Transverse colon (tissue), 4 donors: Measurements from ENCODE around the gene PARP16. TPM values are rescaled to one million over a fixed set of nuclear protein-coding genes. Genes with fewer than 3 reads are reported as not detected.

ENCODE experiments used
- DNase-seq: peaks from one replicate; pipeline ENCODE4 v3.0.0-alpha.2; 2019
- H3K27ac ChIP-seq, 4 donors: fragments of 200-600 bp; sonication (generic); 2 replicates each; pipeline ENCODE4 v1.5.1; 2016 to 2018; ENCODE audit warnings: inconsistent platforms in 4 of 4
- H3K27me3 ChIP-seq: fragments of 200-600 bp; sonication (generic); 2 replicates; pipeline ENCODE4 v1.5.1; 2017; ENCODE audit warnings: inconsistent platforms
- H3K36me3 ChIP-seq, 4 donors: fragments of 200-600 bp; sonication (generic); 2 replicates each; pipeline ENCODE4 v1.5.1; 2017 to 2019; ENCODE audit warnings: inconsistent platforms in 4 of 4
- H3K4me1 ChIP-seq, 4 donors: fragments of 200-600 bp; sonication (generic); 2 replicates each; pipeline ENCODE4 v1.5.1; 2017 to 2020; ENCODE audit warnings: inconsistent platforms in 4 of 4
- H3K4me3 ChIP-seq, 4 donors: fragments of 200-600 bp; sonication (generic); 1 replicate in 1 of 4; 2 replicates in 3 of 4; pipeline versions ENCODE4 v1.5.1 to v1.6.1; 2017 to 2019; ENCODE audit warnings: inconsistent platforms in 4 of 4
- H3K9me3 ChIP-seq, 2 donors: fragments of 200-600 bp; sonication (generic); 2 replicates each; pipeline ENCODE4 v1.5.1; 2017 to 2019; ENCODE audit warnings: inconsistent platforms in 2 of 2
- EP300 ChIP-seq: sonication (generic); formaldehyde crosslinking; IDR thresholded peaks from one replicate; pipeline ENCODE4 v1.6.1; 2017; ENCODE audit warnings: antibody characterized with exemption, low read depth
- POLR2A ChIP-seq: fragments of 450-650 bp; IDR thresholded peaks from one replicate; pipeline ENCODE4 v1.6.1; 2016; ENCODE audit warnings: antibody characterized with exemption, mild to moderate bottlenecking, moderate library complexity
- POLR2AphosphoS5 ChIP-seq, 3 donors: sonication (generic); formaldehyde crosslinking; IDR thresholded peaks; one replicate each; pipeline ENCODE4 v1.6.1; 2016; ENCODE audit warnings: antibody characterized with exemption in 3 of 3
- WGBS, 2 donors: methylation state at CpG; one replicate each; pipeline ENCODE4 v1.1.5; 2018; ENCODE audit warnings: low coverage in 1 of 2; 5-methylcytosine and 5-hydroxymethylcytosine counted together
- in situ Hi-C, 4 donors: fragments of 200-750 bp; cut with MboI; loops; one replicate each; pipeline versions ENCODE4 v1.15.0 to v1.15.1; 2017; ENCODE audit warnings: low sequenced_read_pairs in 3 of 4, low pct_ligation_motif_present in 1 of 4, low pct_unique_long_range_greater_than_20kb in 1 of 4
- intact Hi-C: fragments of 100-400 bp; cut with DNase I; formaldehyde crosslinking; loops from one replicate; pipeline ENCODE4 v1.15.1; 2023; ENCODE audit warnings: low total_unique reads
- total RNA-seq, 4 donors: library from RNA; depleted of rRNA; stranded (reverse); fragments of >200 nt; gene quantifications; one replicate each; pipeline ENCODE4 v1.1.0, GENCODE V29; 2016
- TF ChIP-seq, protein P1 (sequence below), 5 experiments: fragments of 200-600 bp in 3 of 5; fragments of 450-650 bp in 2 of 5; sonication (generic) in 3 of 5; IDR thresholded peaks; 1 replicate in 2 of 5; 2 replicates in 3 of 5; pipeline ENCODE4 v1.5.1; 2016 to 2017; ENCODE audit warnings: antibody characterized with exemption in 5 of 5, inconsistent platforms in 3 of 5, mild to moderate bottlenecking in 2 of 5, moderate library complexity in 1 of 5

Gene PARP16
- total RNA-seq, 4 donors from 2014 or later = 4.6 to 11.5 (median 7.5) TPM

DNA sequence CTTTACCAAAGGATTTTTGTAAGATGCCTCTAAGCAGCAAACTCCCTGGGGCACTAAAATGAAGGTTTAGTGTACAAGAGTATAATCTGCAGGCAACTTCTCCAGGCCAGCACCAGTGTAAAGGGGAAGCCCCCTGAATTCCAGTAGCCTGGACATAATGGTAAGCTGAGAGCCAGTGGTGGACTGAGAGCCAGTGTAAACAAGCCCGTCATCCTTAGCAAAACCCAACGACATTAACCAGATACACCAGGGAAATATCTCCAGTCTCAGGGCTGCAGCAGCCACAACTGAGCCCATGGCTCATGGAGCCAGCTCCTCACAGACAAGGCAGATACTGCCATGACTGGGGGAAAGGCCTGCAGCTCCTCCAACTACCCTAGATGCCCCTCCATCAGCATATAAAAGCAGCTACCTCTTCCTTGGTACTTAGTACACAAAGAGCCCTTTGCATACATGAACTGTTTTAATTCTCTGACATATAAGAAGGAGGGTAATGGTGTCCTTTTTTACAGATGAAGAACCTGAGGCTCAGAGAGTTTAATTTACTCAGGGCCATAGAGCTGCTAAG is 21.7 kb downstream of the PARP16 start:
- WGBS, 2 donors = 71% methylated on average over 2 of the region's 2 CpGs; no CpG with 5 or more reads in 1 of the 2 donors
- intact Hi-C loops (no loop called here), in situ Hi-C loops (loop anchor here in 2 of 4 donors (10.0 kb wide), 1 partner anchor 70 kb away; no protein-coding TSS in a partner anchor)
- H3K9me3 ChIP-seq = no peaks in the 10 kb centered on the region
- H3K4me1 ChIP-seq = peaks cover 2 to 26% (median 14%) of the 10 kb centered on the region in 4 donors
- DNase-seq = no peak
- no peak overlapping the region for H3K4me3 ChIP-seq
- no peaks in the 10 kb centered on the region for H3K27me3 ChIP-seq
- H3K27ac ChIP-seq = peak overlapping the region in 3 of 4 donors; percentile 0 to 73 (median 50)
- H3K36me3 ChIP-seq = no peaks in the 10 kb centered on the region
- no peak for TF ChIP-seq POLR2A
- TF ChIP-seq POLR2AphosphoS5 (IDR thresholded peaks at IDR 0.05) = peak; percentile 45 to 67 (median 59)

DNA sequence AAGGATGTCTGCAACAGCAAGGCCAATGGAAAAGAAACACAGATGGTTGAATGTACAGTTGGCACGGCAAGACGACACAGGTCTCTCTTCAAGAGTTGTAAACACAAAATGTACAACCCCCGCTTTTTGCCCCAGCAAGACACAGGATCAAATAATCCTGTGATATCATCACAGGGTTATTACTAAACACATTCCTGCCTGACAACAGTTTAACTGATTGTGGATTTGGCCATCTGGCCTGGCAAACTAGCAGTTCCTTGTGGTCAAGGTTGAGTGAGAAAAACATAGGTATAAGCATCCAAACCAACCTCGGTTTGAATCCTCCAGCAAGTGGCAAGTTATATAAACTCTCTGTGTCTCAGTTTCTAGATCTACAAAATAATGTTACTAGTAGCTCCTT is 23.4 kb downstream of the PARP16 start:
- no peaks in the 10 kb centered on the region for H3K9me3 ChIP-seq
- in situ Hi-C loops = loop anchor here in 2 of 4 donors (10.0 kb wide), 1 partner anchor 69 kb away; no protein-coding TSS in a partner anchor
- TF ChIP-seq EP300 (no peak), POLR2A (no peak), POLR2AphosphoS5 (IDR thresholded peaks at IDR 0.05) (no peak)
- TF ChIP-seq, protein P1, sequence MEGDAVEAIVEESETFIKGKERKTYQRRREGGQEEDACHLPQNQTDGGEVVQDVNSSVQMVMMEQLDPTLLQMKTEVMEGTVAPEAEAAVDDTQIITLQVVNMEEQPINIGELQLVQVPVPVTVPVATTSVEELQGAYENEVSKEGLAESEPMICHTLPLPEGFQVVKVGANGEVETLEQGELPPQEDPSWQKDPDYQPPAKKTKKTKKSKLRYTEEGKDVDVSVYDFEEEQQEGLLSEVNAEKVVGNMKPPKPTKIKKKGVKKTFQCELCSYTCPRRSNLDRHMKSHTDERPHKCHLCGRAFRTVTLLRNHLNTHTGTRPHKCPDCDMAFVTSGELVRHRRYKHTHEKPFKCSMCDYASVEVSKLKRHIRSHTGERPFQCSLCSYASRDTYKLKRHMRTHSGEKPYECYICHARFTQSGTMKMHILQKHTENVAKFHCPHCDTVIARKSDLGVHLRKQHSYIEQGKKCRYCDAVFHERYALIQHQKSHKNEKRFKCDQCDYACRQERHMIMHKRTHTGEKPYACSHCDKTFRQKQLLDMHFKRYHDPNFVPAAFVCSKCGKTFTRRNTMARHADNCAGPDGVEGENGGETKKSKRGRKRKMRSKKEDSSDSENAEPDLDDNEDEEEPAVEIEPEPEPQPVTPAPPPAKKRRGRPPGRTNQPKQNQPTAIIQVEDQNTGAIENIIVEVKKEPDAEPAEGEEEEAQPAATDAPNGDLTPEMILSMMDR (IDR thresholded peaks at IDR 0.05) = no peak
- H3K4me3 ChIP-seq = no peak overlapping the region
- intact Hi-C loops = no loop called here
- WGBS, 2 donors = 86 to 92% methylated on average over 1 to 4 of the region's 4 CpGs
- peaks cover 6 to 33% (median 19%) of the 10 kb centered on the region in 4 donors for H3K4me1 ChIP-seq
- H3K27me3 ChIP-seq = no peaks in the 10 kb centered on the region
- no peaks in the 10 kb centered on the region for H3K36me3 ChIP-seq
- no peak for DNase-seq
- peak overlapping the region in 1 of 4 donors; percentile 24 for H3K27ac ChIP-seq

DNA sequence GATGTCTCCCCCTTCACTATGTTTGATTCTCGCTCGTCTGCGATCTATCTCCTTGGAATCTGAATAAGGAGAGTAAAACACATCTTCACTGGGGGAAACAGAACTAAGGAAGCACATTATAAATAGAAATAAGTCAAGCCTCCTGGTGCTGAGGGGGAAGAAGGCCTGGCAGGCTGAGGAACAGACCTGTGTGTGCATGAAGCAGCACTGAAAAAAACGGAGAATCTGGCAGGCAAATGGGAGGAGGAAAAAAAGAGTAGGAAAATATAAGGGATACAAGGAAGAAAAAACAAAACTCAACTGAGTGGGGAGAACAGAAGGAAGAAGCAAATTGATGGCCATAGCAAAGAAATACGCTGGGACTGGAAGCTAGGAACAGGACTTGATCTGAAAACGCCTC is 25.7 kb downstream of the PARP16 start:
- H3K4me1 ChIP-seq = peaks cover 20 to 37% (median 23%) of the 10 kb centered on the region in 4 donors
- H3K4me3 ChIP-seq = no peak overlapping the region
- no peak for DNase-seq
- TF ChIP-seq EP300 = no peak
- TF ChIP-seq POLR2AphosphoS5 (IDR thresholded peaks at IDR 0.05) = no peak
- TF ChIP-seq, protein P1 (IDR thresholded peaks at IDR 0.05) = no peak
- no peak for TF ChIP-seq POLR2A
- intact Hi-C loops = no loop called here
- in situ Hi-C loops = loop anchor here in 2 of 4 donors (10.0 kb wide), 1 partner anchor 66 kb away; no protein-coding TSS in a partner anchor
- H3K27me3 ChIP-seq = no peaks in the 10 kb centered on the region
- WGBS, 2 donors = 83 to 98% methylated on average over 6 of the region's 6 CpGs
- H3K9me3 ChIP-seq = no peaks in the 10 kb centered on the region
- peak overlapping the region in 3 of 4 donors; percentile 5 to 86 (median 81) for H3K27ac ChIP-seq
- no peaks in the 10 kb centered on the region for H3K36me3 ChIP-seq

GRCh38 chr15:65259367-65259797 is 27.3 kb downstream of the PARP16 start:
- peak overlapping the region; percentile 74 to 86 (median 82) for H3K27ac ChIP-seq
- in situ Hi-C loops = no loop called here
- H3K4me1 ChIP-seq = peaks cover 13 to 36% (median 21%) of the 10 kb centered on the region in 4 donors
- H3K9me3 ChIP-seq = no peaks in the 10 kb centered on the region
- TF ChIP-seq POLR2AphosphoS5 (IDR thresholded peaks at IDR 0.05) (peak; percentile 33 to 56 (median 54)), EP300 (no peak)
- peak; percentile 38 for DNase-seq
- H3K27me3 ChIP-seq = no peaks in the 10 kb centered on the region
- no peaks in the 10 kb centered on the region for H3K36me3 ChIP-seq
- no peak overlapping the region for H3K4me3 ChIP-seq
- intact Hi-C loops = no loop called here
- WGBS, 2 donors = 65 to 75% methylated on average over 5 to 7 of the region's 7 CpGs

- Histone ChIP-seq H3K4me3 (no peak overlapping the region), H3K27me3 (no peaks in the 10 kb centered on the region), H3K27ac (peak overlapping the region; percentile 74 to 86 (median 82)), H3K9me3 (no peaks in the 10 kb centered on the region), H3K4me1 (peaks cover 13 to 40% (median 24%) of the 10 kb centered on the region in 4 donors), H3K36me3 (no peaks in the 10 kb centered on the region)
- in situ Hi-C loops (no loop called here), intact Hi-C loops (no loop called here)
- WGBS, 2 donors = 58 to 64% methylated on average over 3 to 5 of the region's 5 CpGs
- TF ChIP-seq POLR2AphosphoS5 (IDR thresholded peaks at IDR 0.05) (peak; percentile 62 to 76 (median 70)), POLR2A (no peak)
- no peak for DNase-seq
These were observed 28.1 kb downstream of the PARP16 start for GRCh38 chr15:65258375-65259262.
